Parathyroid adenoma (tissue), 2 donors: ENCODE data around the gene HSD11B1.

Experiments used
- H2AFZ ChIP-seq: fragments of 300-600 bp; sonication (generic); one replicate; pipeline ENCODE4 v1.7.0; 2017; ENCODE audit warnings: antibody characterized with exemption, mild to moderate bottlenecking
- H3K27ac ChIP-seq: fragments of 300-600 bp; sonication (generic); one replicate; pipeline ENCODE4 v1.7.0; 2017
- H3K27me3 ChIP-seq: fragments of 300-600 bp; sonication (generic); one replicate; pipeline ENCODE4 v1.7.0; 2017; ENCODE audit warnings: low read length; ENCODE audit not compliant: control insufficient read depth, insufficient read depth
- H3K36me3 ChIP-seq: fragments of 300-600 bp; sonication (generic); one replicate; pipeline ENCODE4 v1.7.0; 2017; ENCODE audit warnings: low read length; ENCODE audit not compliant: control insufficient read depth, insufficient read depth
- H3K4me1 ChIP-seq: fragments of 300-600 bp; sonication (generic); one replicate; pipeline ENCODE4 v1.7.0; 2017; ENCODE audit warnings: control low read depth
- H3K4me2 ChIP-seq: fragments of 300-600 bp; sonication (generic); one replicate; pipeline ENCODE4 v1.7.0; 2017; ENCODE audit warnings: low read length
- H3K4me3 ChIP-seq: fragments of 300-600 bp; sonication (generic); one replicate; pipeline ENCODE4 v1.7.0; 2017; ENCODE audit warnings: low read depth, low read length
- H3K79me2 ChIP-seq: fragments of 300-600 bp; sonication (generic); one replicate; pipeline ENCODE4 v1.7.0; 2017; ENCODE audit warnings: control low read depth
- H3K9ac ChIP-seq: fragments of 300-600 bp; sonication (generic); one replicate; pipeline ENCODE4 v1.7.0; 2017; ENCODE audit warnings: mild to moderate bottlenecking
- H3K9me3 ChIP-seq: fragments of 300-600 bp; sonication (generic); one replicate; pipeline ENCODE4 v1.7.0; 2017; ENCODE audit warnings: low read length; ENCODE audit not compliant: control insufficient read depth
- TF ChIP-seq, protein P1 (sequence below): fragments of 300-600 bp; sonication (generic); IDR thresholded peaks from one replicate; pipeline ENCODE4 v1.7.0; 2017; ENCODE audit warnings: antibody characterized with exemption, mild to moderate bottlenecking
- donor health status: primary hyperparathyroidism.

HSD11B1 gene

DNA sequence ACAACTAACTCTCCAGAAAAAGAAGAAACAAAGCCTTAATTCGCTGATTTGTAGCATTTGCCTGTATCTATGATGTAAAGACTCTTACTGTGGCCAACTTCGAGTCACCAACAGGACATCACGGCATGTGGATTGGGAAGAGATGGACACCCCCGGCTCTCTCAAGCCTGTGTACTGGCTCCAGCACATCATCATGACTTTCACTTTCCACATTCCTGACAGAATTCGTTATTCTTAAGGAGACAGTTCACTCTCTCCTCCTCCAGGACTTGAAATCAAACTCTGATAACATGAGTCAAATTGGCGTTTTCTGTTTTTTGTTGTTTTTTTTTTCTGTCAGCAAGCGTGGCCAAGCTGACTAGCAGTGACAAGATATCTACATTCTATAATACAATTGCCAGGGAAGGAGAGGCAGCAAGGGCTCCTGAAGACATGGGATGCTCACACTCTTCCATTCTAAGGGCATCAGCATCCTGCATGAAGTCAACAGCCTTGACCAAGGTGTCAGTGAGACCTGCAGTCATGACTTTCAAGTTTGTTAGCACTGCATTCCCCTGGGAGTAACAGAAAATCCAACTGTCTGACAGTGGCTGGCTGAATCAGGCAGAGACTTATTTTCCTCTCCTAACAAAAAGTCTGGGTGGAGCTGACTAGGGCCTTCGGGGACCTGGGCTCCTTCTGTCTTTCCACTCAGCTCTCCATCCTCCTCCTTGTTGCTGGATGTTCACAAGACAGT lies 37.9 kb downstream of the HSD11B1 start:
- no peaks in the 10 kb centered on the region for H3K9me3 ChIP-seq
- no peak overlapping the region for H3K4me3 ChIP-seq
- H3K4me2 ChIP-seq, result no peak overlapping the region
- H3K79me2 ChIP-seq, result no peaks in the 10 kb centered on the region
- H3K36me3 ChIP-seq, result no peaks in the 10 kb centered on the region
- no peak overlapping the region for H2AFZ ChIP-seq
- no peak overlapping the region for H3K9ac ChIP-seq
- H3K4me1 ChIP-seq, result peaks cover 2% of the 10 kb centered on the region
- H3K27me3 ChIP-seq, result no peaks in the 10 kb centered on the region
- TF ChIP-seq, protein P1, sequence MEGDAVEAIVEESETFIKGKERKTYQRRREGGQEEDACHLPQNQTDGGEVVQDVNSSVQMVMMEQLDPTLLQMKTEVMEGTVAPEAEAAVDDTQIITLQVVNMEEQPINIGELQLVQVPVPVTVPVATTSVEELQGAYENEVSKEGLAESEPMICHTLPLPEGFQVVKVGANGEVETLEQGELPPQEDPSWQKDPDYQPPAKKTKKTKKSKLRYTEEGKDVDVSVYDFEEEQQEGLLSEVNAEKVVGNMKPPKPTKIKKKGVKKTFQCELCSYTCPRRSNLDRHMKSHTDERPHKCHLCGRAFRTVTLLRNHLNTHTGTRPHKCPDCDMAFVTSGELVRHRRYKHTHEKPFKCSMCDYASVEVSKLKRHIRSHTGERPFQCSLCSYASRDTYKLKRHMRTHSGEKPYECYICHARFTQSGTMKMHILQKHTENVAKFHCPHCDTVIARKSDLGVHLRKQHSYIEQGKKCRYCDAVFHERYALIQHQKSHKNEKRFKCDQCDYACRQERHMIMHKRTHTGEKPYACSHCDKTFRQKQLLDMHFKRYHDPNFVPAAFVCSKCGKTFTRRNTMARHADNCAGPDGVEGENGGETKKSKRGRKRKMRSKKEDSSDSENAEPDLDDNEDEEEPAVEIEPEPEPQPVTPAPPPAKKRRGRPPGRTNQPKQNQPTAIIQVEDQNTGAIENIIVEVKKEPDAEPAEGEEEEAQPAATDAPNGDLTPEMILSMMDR, result no peak
- H3K27ac ChIP-seq, result no peak overlapping the region

DNA sequence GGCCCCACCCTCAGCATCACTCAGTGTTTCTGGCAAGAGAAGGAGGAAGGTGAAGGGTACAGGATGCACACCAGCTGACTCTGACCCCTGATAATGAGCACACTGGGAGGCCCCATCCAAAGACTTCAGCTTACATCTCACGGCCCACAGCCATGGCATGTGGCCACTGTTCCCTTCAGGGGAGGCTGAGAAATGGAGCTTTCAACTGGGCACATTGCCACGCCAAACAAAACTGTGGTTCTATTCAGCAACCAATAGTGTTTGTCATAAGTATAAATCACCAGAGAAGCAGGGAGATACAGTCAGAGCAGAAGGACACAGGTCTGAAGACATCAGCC lies 38.5 kb downstream of the HSD11B1 start:
- H3K4me2 ChIP-seq, result no peak overlapping the region
- no peak overlapping the region for H3K27ac ChIP-seq
- no peaks in the 10 kb centered on the region for H3K27me3 ChIP-seq
- no peak overlapping the region for H2AFZ ChIP-seq
- no peaks in the 10 kb centered on the region for H3K36me3 ChIP-seq
- TF ChIP-seq, protein P1, result no peak
- peaks cover 2% of the 10 kb centered on the region for H3K4me1 ChIP-seq
- no peak overlapping the region for H3K9ac ChIP-seq
- no peaks in the 10 kb centered on the region for H3K9me3 ChIP-seq
- no peak overlapping the region for H3K4me3 ChIP-seq
- H3K79me2 ChIP-seq, result no peaks in the 10 kb centered on the region

DNA sequence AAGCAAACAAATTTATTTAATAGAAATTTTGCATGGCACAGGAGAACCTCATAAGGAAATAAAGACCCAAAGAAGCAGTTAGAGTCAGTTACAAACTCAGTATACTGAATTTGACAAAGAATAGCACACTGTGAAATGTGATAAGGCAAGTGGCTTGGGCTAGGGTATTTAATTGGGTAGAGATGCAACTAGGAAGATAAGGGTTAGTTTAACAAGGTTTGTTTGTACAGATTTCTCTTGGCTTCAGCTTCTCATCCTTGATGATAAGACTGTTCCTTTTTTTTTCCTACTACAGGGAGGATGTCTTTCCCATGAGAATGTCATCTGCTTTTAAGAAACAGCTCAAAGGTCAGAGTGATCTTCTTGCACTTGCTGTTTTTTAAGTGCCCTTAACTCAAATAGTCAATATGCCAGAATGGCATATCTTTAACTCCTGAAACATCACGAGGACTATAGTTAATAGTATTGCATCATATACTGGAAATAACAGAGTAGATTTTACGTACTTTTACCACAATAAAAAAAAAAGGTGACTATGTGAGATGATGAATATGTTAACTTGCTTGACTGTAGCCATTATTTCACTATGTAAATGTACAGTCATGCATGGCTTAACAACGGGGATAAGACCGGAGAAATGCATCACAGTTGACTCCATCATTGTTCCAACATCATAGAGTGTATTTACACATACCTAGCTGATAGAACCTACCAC lies 42.0 kb downstream of the HSD11B1 start:
- Histone ChIP-seq H3K9ac (no peak overlapping the region), H3K4me1 (peaks cover 2% of the 10 kb centered on the region), H2AFZ (no peak overlapping the region), H3K79me2 (no peaks in the 10 kb centered on the region), H3K27ac (no peak overlapping the region), H3K27me3 (no peaks in the 10 kb centered on the region), H3K4me2 (no peak overlapping the region), H3K36me3 (no peaks in the 10 kb centered on the region), H3K9me3 (no peaks in the 10 kb centered on the region), H3K4me3 (no peak overlapping the region)
- TF ChIP-seq, protein P1, result no peak

- H3K36me3 ChIP-seq, result no peaks in the 10 kb centered on the region
- H3K27me3 ChIP-seq, result no peaks in the 10 kb centered on the region
- peaks cover 2% of the 10 kb centered on the region for H3K4me1 ChIP-seq
- TF ChIP-seq, protein P1, result peak; percentile 76
- peak overlapping the region; percentile 19 for H3K4me3 ChIP-seq
- no peak overlapping the region for H3K9ac ChIP-seq
- H3K27ac ChIP-seq, result no peak overlapping the region
- H2AFZ ChIP-seq, result peak overlapping the region; percentile 59
- no peaks in the 10 kb centered on the region for H3K79me2 ChIP-seq
- no peaks in the 10 kb centered on the region for H3K9me3 ChIP-seq
- peak overlapping the region; percentile 54 for H3K4me2 ChIP-seq
These were observed 43.1 kb downstream of the HSD11B1 start for GRCh38 chr1:209747580-209748262.
